Measurements from ENCODE around the gene CDSN. TPM values are rescaled to one million over a fixed set of nuclear protein-coding genes. Genes with fewer than 3 reads are reported as not detected.

CDSN gene
- total and polyA plus RNA-seq, 2 of the 8 experiments (the other 6 are each of a cell fraction or from before 2014, with no cell fraction given): not detected

- no peak overlapping the region for H3K18ac ChIP-seq (ENCODE audit: extremely low read depth, low read length)
- H3K23ac ChIP-seq (ENCODE audit: insufficient read length): no peak overlapping the region
- 0 out of 7 replicates have a peak, but pooled peaks cover 0 to 2% (median 0%) of the 10 kb centered on the region in 4 experiments for H3K4me1 ChIP-seq (replicated peaks in 1 of 4; ENCODE audit: control insufficient read depth in 3 of 4, insufficient read depth in 4 of 4, low read length in 3 of 4)
- no peak overlapping the region for H2BK20ac ChIP-seq (ENCODE audit: low read length)
- H3K4me3 ChIP-seq (ENCODE audit: extremely low read depth in 1 of 4, insufficient read depth in 2 of 4, low read depth in 3 of 4, low read length in 4 of 4): no peak overlapping the region
- H3K23me2 ChIP-seq (ENCODE audit: low read depth, low read length): no peaks in the 10 kb centered on the region; the same call in 1 of the 2 replicates
- H4K5ac ChIP-seq (ENCODE audit: insufficient read length, low read depth, low read length): no peak overlapping the region
- 84% methylated on average over 6 of the region's 6 CpGs; no CpG with 5 or more reads in 1 of the 2 experiments for WGBS, 2 experiments (ENCODE audit: extremely low coverage in 1 of 2, insufficient coverage in 1 of 2, insufficient read length in 1 of 2, insufficient replicate concordance in 2 of 2, low coverage in 1 of 2, low lambda C conversion rate in 2 of 2, missing lambda C conversion rate in 1 of 2)
- H2AK5ac ChIP-seq (ENCODE audit: low read depth, low read length): no peak overlapping the region
- POLR2A ChIA-PET (ENCODE audit: partially characterized antibody): interaction anchor here (61.6 to 68.5 kb wide), 2 partner anchors 2 to 19 kb away, joined by 2251 read pairs; partner anchors contain the start of genes CCHCR1, CDSN, POU5F1 and PSORS1C1
- H4K20me1 ChIP-seq (replicated peaks in 1 of 2; ENCODE audit: control insufficient read depth in 1 of 2, insufficient read depth in 2 of 2, low read length in 2 of 2): peaks cover 0 to 3% of the 10 kb centered on the region in 2 experiments
- H3K4me2 ChIP-seq (ENCODE audit: insufficient read depth in 1 of 2, low read depth in 2 of 2, low read length in 2 of 2): no peak overlapping the region
- H3K14ac ChIP-seq (ENCODE audit: insufficient read length): no peak overlapping the region
- H2BK15ac ChIP-seq (ENCODE audit: low read length): no peak overlapping the region
- H3K9ac ChIP-seq (replicated peaks in 1 of 4; ENCODE audit: extremely low read depth in 1 of 4, low read depth in 3 of 4, low read length in 3 of 4): no peak overlapping the region
- no peak overlapping the region for H3K4ac ChIP-seq (replicated peaks; ENCODE audit: insufficient read length, low read depth, low read length)
- H2BK12ac ChIP-seq (ENCODE audit: low read depth, low read length): no peak overlapping the region
- no peak overlapping the region for H2AFZ ChIP-seq (ENCODE audit: low read length)
- no peak overlapping the region for H3K27ac ChIP-seq (ENCODE audit: low read depth, low read length)
- H4K91ac ChIP-seq (replicated peaks; ENCODE audit: insufficient read length, low read length): no peak overlapping the region
- no peaks in the 10 kb centered on the region for H3K79me2 ChIP-seq (ENCODE audit: control insufficient read depth in 1 of 2, insufficient read depth in 2 of 2, low read length in 2 of 2)
- DNase-seq (ENCODE audit: low read depth in 1 of 2, low spot score in 2 of 2) (no peak), FAIRE-seq (no peak)
- CTCF ChIA-PET (ENCODE audit: partially characterized antibody): interaction anchor here (1.1 to 3.2 kb wide), 4 partner anchors 11 to 63 kb away, joined by 4 to 15 read pairs (median 10); partner anchors contain the start of gene PSORS1C2
- peak overlapping the region; percentile 75 for H2BK5ac ChIP-seq (ENCODE audit: low read depth, low read length)
- no peak overlapping the region for H2BK120ac ChIP-seq (replicated peaks; ENCODE audit: low read depth, low read length)
- no peaks in the 10 kb centered on the region for H3K9me3 ChIP-seq (ENCODE audit: insufficient read depth in 2 of 2, low read depth in 1 of 2, low read length in 1 of 2)
- no peaks in the 10 kb centered on the region for H3K79me1 ChIP-seq (ENCODE audit: low read depth, low read length)
- no peak overlapping the region; the same call in 1 of the 2 replicates for H4K8ac ChIP-seq (ENCODE audit: extremely low read depth, insufficient read depth, low read length)
- peaks cover 0 to 34% (median 8%) of the 10 kb centered on the region in 4 experiments for H3K36me3 ChIP-seq (ENCODE audit: control insufficient read depth in 2 of 4, insufficient read depth in 4 of 4, low read length in 3 of 4)
- no peak overlapping the region for H3K56ac ChIP-seq (replicated peaks; ENCODE audit: insufficient read length, low read depth, low read length)
- no peaks in the 10 kb centered on the region for H3K27me3 ChIP-seq (replicated peaks in 1 of 4; ENCODE audit: control insufficient read depth in 3 of 4, extremely low read depth in 1 of 4, insufficient read depth in 3 of 4, low read length in 3 of 4)
- TF ChIP-seq CHD1 (IDR thresholded peaks at IDR 0.05; ENCODE audit: low read depth, low read length) (no peak), GABPA (IDR thresholded peaks at IDR 0.05; ENCODE audit: borderline replicate concordance, insufficient read depth, low read length) (no peak), SP1 (IDR thresholded peaks at IDR 0.05; ENCODE audit: low read depth, low read length) (no peak), E2F6 (IDR thresholded peaks at IDR 0.05) (no peak), TEAD4 (IDR thresholded peaks at IDR 0.05; ENCODE audit: low read depth, low read length) (no peak)
Measured at GRCh38 chr6:31149827-31150447, 29.7 kb upstream of the CDSN start.

Measured in H1 (cell line).